ENCODE measurements around the gene KCNMA1.

GRCh38 chr10:77639756-77640155 lies 2.1 kb upstream of the KCNMA1 start:
- TF ChIP-seq POLR2A (IDR thresholded peaks at IDR 0.05; ENCODE audit: borderline replicate concordance, extremely low read depth, insufficient read depth, insufficient read length), result no peak
- no peak for TF ChIP-seq REST (IDR thresholded peaks at IDR 0.05; ENCODE audit: low read depth)
- TF ChIP-seq EZH2phosphoT487 (IDR thresholded peaks at IDR 0.05; ENCODE audit: borderline replicate concordance), result no peak
- TF ChIP-seq FOSL1 (IDR thresholded peaks at IDR 0.05; ENCODE audit: low read depth), result no peak
- no peak for TF ChIP-seq CTCF (IDR thresholded peaks at IDR 0.05 in 2 of 3, conservative IDR thresholded peaks at IDR 0.05 in 1 of 3; ENCODE audit: borderline replicate concordance in 1 of 3, insufficient read depth in 1 of 3, low read depth in 2 of 3, low read length in 2 of 3)
- TF ChIP-seq ZNF274 (IDR thresholded peaks at IDR 0.05; ENCODE audit: low read depth, low read length), result no peak
- TF ChIP-seq POLR2AphosphoS5 (IDR thresholded peaks at IDR 0.05; ENCODE audit: low read depth, low read length), result no peak
- TF ChIP-seq JUND (IDR thresholded peaks at IDR 0.05), result no peak

Data from HCT116 (cell line).